Spleen (tissue), 7 donors: ENCODE data around the gene SLFN12.

ENCODE experiments used
- POLR2A ChIP-seq, 3 donors: fragments of 450-650 bp; IDR thresholded peaks; one replicate each; pipeline ENCODE4 v1.5.1; 2017; ENCODE audit warnings: antibody characterized with exemption in 3 of 3, mild to moderate bottlenecking in 1 of 3
- TF ChIP-seq, protein P1 (sequence below), 11 experiments: fragments of 200-600 bp in 7 of 11; fragments of 450-650 bp in 4 of 11; sonication (generic) in 4 of 11; IDR thresholded peaks in 8 of 11; conservative IDR thresholded peaks in 3 of 11; 1 replicate in 7 of 11; 2 replicates in 4 of 11; pipeline versions ENCODE4 v1.4.0 to v1.8.0; 2016 to 2021; ENCODE audit warnings: antibody characterized with exemption in 11 of 11, inconsistent platforms in 4 of 11, mild to moderate bottlenecking in 1 of 11
- donor health status: DM: no; HTN: no; CAD: no; lungs with moderate emphysema.
- donor health status: DM: no; HTN: no; CAD: no.
- donor health status: DM: no; HTN: no; CAD: no.

DNA sequence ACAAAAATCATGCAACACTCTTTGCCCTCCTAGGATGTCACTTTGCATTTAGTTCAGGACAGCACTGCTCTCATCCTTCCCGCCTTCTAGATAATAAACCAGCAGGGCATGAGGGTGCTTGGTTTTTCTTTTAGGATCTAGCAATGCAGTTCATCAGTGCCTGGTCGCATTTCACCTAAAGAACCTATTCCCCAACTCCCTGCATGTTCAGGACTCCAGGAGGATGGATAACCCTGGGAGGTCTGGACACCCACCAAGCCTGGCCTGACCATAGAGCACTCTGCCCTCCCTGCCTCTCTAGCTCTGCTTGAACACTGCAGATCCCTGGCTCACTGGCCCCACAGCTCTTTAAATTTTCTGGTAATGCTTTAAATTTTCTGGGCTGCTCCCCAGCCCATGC is 2.6 kb downstream of the SLFN12 start:
- TF ChIP-seq, protein P1, sequence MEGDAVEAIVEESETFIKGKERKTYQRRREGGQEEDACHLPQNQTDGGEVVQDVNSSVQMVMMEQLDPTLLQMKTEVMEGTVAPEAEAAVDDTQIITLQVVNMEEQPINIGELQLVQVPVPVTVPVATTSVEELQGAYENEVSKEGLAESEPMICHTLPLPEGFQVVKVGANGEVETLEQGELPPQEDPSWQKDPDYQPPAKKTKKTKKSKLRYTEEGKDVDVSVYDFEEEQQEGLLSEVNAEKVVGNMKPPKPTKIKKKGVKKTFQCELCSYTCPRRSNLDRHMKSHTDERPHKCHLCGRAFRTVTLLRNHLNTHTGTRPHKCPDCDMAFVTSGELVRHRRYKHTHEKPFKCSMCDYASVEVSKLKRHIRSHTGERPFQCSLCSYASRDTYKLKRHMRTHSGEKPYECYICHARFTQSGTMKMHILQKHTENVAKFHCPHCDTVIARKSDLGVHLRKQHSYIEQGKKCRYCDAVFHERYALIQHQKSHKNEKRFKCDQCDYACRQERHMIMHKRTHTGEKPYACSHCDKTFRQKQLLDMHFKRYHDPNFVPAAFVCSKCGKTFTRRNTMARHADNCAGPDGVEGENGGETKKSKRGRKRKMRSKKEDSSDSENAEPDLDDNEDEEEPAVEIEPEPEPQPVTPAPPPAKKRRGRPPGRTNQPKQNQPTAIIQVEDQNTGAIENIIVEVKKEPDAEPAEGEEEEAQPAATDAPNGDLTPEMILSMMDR (IDR thresholded peaks at IDR 0.05 in 8 of 11, conservative IDR thresholded peaks at IDR 0.05 in 3 of 11), result no peak
- TF ChIP-seq POLR2A (IDR thresholded peaks at IDR 0.05), result no peak
